GM23338 (cell line): ENCODE data around the gene UHRF1. TPM values are rescaled to one million over a fixed set of nuclear protein-coding genes. Genes with fewer than 3 reads are reported as not detected.

Source experiments
- ATAC-seq: fragments of 200-7000 bp; cut with Tn5 transposase; 3 replicates; pipeline ENCODE4 v1.9.1; 2020
- DNase-seq: peaks from one replicate; pipeline ENCODE4 v3.0.0-alpha.2; 2015; ENCODE audit warnings: low spot score
- H2AFZ ChIP-seq: fragments of 200-600 bp; sonication (generic); 2 replicates; pipeline ENCODE4 v1.8.0; 2016; ENCODE audit warnings: antibody characterized with exemption, mild to moderate bottlenecking, moderate library complexity
- H3F3A ChIP-seq: fragments of 200-600 bp; sonication (generic); replicated peaks from 2 replicates; pipeline ENCODE4 v1.8.0; 2017; ENCODE audit warnings: antibody characterized with exemption, mixed run types, low read depth
- H3K27ac ChIP-seq: fragments of 200-600 bp; sonication (generic); 2 replicates; pipeline ENCODE4 v1.6.1; 2016; ENCODE audit warnings: low read depth
- H3K27me3 ChIP-seq: fragments of 200-600 bp; sonication (generic); 2 replicates; pipeline ENCODE4 v1.8.0; 2016; ENCODE audit warnings: mild to moderate bottlenecking, mixed run types, moderate library complexity; ENCODE audit not compliant: insufficient read depth
- H3K36me3 ChIP-seq: fragments of 200-600 bp; sonication (generic); 2 replicates; pipeline ENCODE4 v1.8.0; 2016; ENCODE audit warnings: mild to moderate bottlenecking; ENCODE audit not compliant: insufficient read depth
- H3K4me1 ChIP-seq: fragments of 200-600 bp; sonication (generic); 2 replicates; pipeline ENCODE4 v1.8.0; 2016; ENCODE audit warnings: mild to moderate bottlenecking, moderate library complexity; ENCODE audit not compliant: insufficient read depth
- H3K4me2 ChIP-seq: fragments of 200-600 bp; sonication (generic); 2 replicates; pipeline ENCODE4 v1.7.1; 2017; ENCODE audit warnings: mixed run types
- H3K4me3 ChIP-seq: fragments of 200-600 bp; sonication (generic); 2 replicates; pipeline ENCODE4 v1.6.1; 2016; ENCODE audit warnings: mixed run types
- H3K79me2 ChIP-seq: fragments of 200-600 bp; sonication (generic); replicated peaks from 2 replicates; pipeline ENCODE4 v1.8.0; 2017; ENCODE audit warnings: mild to moderate bottlenecking; ENCODE audit not compliant: insufficient read depth
- H3K9me2 ChIP-seq: fragments of 200-600 bp; sonication (generic); 2 replicates; pipeline ENCODE4 v1.8.0; 2017; ENCODE audit not compliant: insufficient read depth
- H4K20me1 ChIP-seq: fragments of 200-600 bp; sonication (generic); replicated peaks from 2 replicates; pipeline ENCODE4 v1.8.0; 2017; ENCODE audit warnings: mild to moderate bottlenecking; ENCODE audit not compliant: insufficient read depth
- H3K27ac Mint-ChIP-seq: 2 replicates; pipeline ENCODE4 v1.8.0; 2020; ENCODE audit warnings: inconsistent platforms, mild to moderate bottlenecking, moderate library complexity, mixed read lengths
- H3K27me3 Mint-ChIP-seq: 3 replicates; pipeline ENCODE4 v1.8.0; 2022; ENCODE audit warnings: low read depth, mild to moderate bottlenecking, moderate library complexity, mixed read lengths, inconsistent platforms; ENCODE audit not compliant: insufficient read depth, poor library complexity
- H3K36me3 Mint-ChIP-seq: 3 replicates; pipeline ENCODE4 v1.8.0; 2021; ENCODE audit warnings: low read depth, mild to moderate bottlenecking, inconsistent platforms, moderate library complexity, mixed read lengths
- H3K4me1 Mint-ChIP-seq: 3 replicates; pipeline ENCODE4 v1.8.0; 2020; ENCODE audit warnings: mild to moderate bottlenecking, inconsistent platforms, mixed read lengths
- H3K4me3 Mint-ChIP-seq: 3 replicates; pipeline ENCODE4 v1.8.0; 2021; ENCODE audit warnings: moderate library complexity, mild to moderate bottlenecking, inconsistent platforms, mixed read lengths
- H3K9me3 Mint-ChIP-seq: 3 replicates; pipeline ENCODE4 v1.8.0; 2020; ENCODE audit warnings: moderate library complexity, mild to moderate bottlenecking, inconsistent platforms, mixed read lengths
- CTCF ChIP-seq, 2 experiments: fragments of 200-600 bp in 1 of 2; sonication (generic) in 1 of 2; conservative IDR thresholded peaks; 2 replicates each; pipeline versions ENCODE4 v1.5.1 to v1.6.1; 2016 to 2017; ENCODE audit warnings: antibody characterized with exemption in 2 of 2, low read depth in 2 of 2, mild to moderate bottlenecking in 2 of 2, moderate library complexity in 1 of 2
- EZH2 ChIP-seq: fragments of 200-600 bp; sonication (generic); IDR thresholded peaks from one replicate; pipeline ENCODE4 v1.8.0; 2017; ENCODE audit warnings: antibody characterized with exemption, mild to moderate bottlenecking, low read depth; ENCODE audit not compliant: unreplicated experiment
- EZH2phosphoT487 ChIP-seq: fragments of 200-600 bp; sonication (generic); IDR thresholded peaks from one replicate; pipeline ENCODE4 v1.8.1; 2018; ENCODE audit warnings: antibody characterized with exemption; ENCODE audit not compliant: unreplicated experiment
- POLR2AphosphoS5 ChIP-seq: IDR thresholded peaks from 2 replicates; pipeline ENCODE4 v1.6.1; 2016; ENCODE audit warnings: antibody characterized with exemption, low read depth
- STAT1 ChIP-seq: IDR thresholded peaks from one replicate; pipeline ENCODE4 v1.6.1; 2016; ENCODE audit warnings: antibody characterized with exemption; ENCODE audit not compliant: unreplicated experiment
- ZNF114 ChIP-seq: fragments of 250-450 bp; sonication (Bioruptor Pico); IDR thresholded peaks from 2 replicates; pipeline ENCODE4 v1.5.0; 2020; ENCODE audit warnings: mild to moderate bottlenecking, moderate library complexity
- ZNF331 ChIP-seq: fragments of 250-450 bp; sonication (Bioruptor Pico); IDR thresholded peaks from 2 replicates; pipeline ENCODE4 v1.5.0; 2020; ENCODE audit warnings: low read depth, mild to moderate bottlenecking, moderate library complexity
- ZNF462 ChIP-seq: fragments of 250-450 bp; sonication (Bioruptor Pico); IDR thresholded peaks from 2 replicates; pipeline ENCODE4 v1.5.0; 2020; ENCODE audit warnings: mild to moderate bottlenecking, moderate library complexity
- polyA plus RNA-seq: library from polyadenylated mRNA; unstranded; fragments of >200 nt; fragmentation: Nextera tagmentation; extraction: Ambion mirVana; gene quantifications from 2 replicates; pipeline ENCODE4 v1.2.1, GENCODE V29; 2016
- total RNA-seq: library from RNA; depleted of rRNA; stranded (reverse); fragments of >200 nt; shearing (Covaris generic); gene quantifications from 2 replicates; pipeline ENCODE4 v1.2.3, GENCODE V29; 2014

The UHRF1 gene
- total and polyA plus RNA-seq, 2 experiments from 2014 or later: 20.3 to 45.7 TPM

DNA sequence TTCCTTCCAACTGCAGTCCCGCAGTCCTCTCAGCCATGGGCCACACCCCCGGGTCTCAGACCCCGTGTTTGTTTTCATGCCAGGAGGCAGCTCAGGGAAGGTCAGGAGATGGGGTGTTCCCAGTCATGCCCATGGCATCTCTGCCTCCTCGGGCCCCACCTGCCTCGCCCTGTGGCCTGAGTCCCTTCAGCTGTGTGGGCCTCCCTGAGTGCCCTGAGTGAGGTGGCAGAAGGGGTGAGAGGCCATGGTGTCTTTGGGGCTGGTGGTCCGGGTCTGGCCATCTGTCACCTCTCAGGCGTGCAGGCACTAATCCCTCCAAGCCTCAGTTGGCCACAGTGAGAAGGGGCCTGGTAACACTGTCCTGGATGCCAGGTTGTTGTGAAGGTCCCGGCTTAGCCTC is 48.7 kb downstream of the UHRF1 start:
- ATAC-seq (no peak), DNase-seq (no peak)
- H3K4me1 Mint-ChIP-seq: peaks cover 3% of the 10 kb centered on the region; the same call in 1 of the 3 replicates
- Histone ChIP-seq H3K4me2 (no peak overlapping the region), H2AFZ (no peak overlapping the region), H3K36me3 (no peaks in the 10 kb centered on the region; the same call in 1 of the 2 replicates), H3K4me3 (no peak overlapping the region), H3K4me1 (no peaks in the 10 kb centered on the region), H3F3A (no peaks in the 10 kb centered on the region), H3K27me3 (no peaks in the 10 kb centered on the region), H3K27ac (no peak overlapping the region), H3K79me2 (no peaks in the 10 kb centered on the region), H3K9me2 (no peaks in the 10 kb centered on the region), H4K20me1 (peaks cover 8% of the 10 kb centered on the region)
- TF ChIP-seq ZNF114 (CRISPR knock-in tag): no peak
- TF ChIP-seq ZNF331 (CRISPR knock-in tag): no peak
- H3K27me3 Mint-ChIP-seq: peaks cover 13% of the 10 kb centered on the region
- H3K27ac Mint-ChIP-seq: no peak overlapping the region
- H3K9me3 Mint-ChIP-seq: no peaks in the 10 kb centered on the region; the same call in 2 of the 3 replicates
- no peak overlapping the region for H3K4me3 Mint-ChIP-seq
- peaks cover 62% of the 10 kb centered on the region for H3K36me3 Mint-ChIP-seq

DNA sequence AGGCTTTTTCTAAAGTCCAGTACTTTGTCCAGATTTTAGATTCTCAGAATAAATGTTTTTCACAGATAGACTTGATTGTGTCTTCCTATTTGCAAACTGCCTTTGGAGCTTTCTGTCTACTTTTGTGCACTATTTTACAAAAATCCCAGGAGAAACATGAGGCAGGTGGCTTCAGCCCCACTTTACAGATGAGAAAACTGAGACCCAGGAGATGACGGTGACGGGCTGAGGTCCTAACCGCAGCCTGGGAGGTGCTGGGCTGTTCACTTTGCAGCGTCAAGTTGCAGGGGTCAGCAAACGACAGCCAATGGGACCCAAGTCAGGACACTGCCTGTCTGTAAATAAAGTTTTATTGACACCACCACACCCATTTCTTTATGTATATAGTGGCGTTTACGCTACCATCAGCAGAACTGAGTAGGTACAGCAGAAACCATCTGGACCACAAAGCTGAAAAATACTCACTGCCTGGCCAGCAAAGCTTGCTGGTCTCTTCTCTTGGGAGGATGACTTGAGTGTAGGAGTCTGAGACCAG is 52.9 kb downstream of the UHRF1 start:
- Mint-ChIP-seq H3K27ac (no peak overlapping the region), H3K36me3 (peaks cover 48% of the 10 kb centered on the region)
- ATAC-seq: no peak

More for the DNA sequence above, 52.9 kb downstream of the UHRF1 start:
- Histone ChIP-seq H2AFZ (no peak overlapping the region), H3K4me2 (no peak overlapping the region), H3K4me1 (no peaks in the 10 kb centered on the region), H3K4me3 (no peak overlapping the region), H4K20me1 (peaks cover 10% of the 10 kb centered on the region), H3K9me2 (no peaks in the 10 kb centered on the region), H3K36me3 (no peaks in the 10 kb centered on the region; the same call in 1 of the 2 replicates), H3K27me3 (no peaks in the 10 kb centered on the region), H3K79me2 (no peaks in the 10 kb centered on the region), H3K27ac (no peak overlapping the region), H3F3A (no peaks in the 10 kb centered on the region)
- TF ChIP-seq EZH2phosphoT487 (no peak), ZNF462 (CRISPR knock-in tag) (no peak), POLR2AphosphoS5 (no peak), EZH2 (no peak), STAT1 (no peak), CTCF (conservative IDR thresholded peaks at IDR 0.05; ENCODE audit: low read depth in 2 of 2) (no peak)
- no peak overlapping the region for H3K4me3 Mint-ChIP-seq
- no peak for DNase-seq
- H3K9me3 Mint-ChIP-seq: no peaks in the 10 kb centered on the region
- H3K27me3 Mint-ChIP-seq: peaks cover 7% of the 10 kb centered on the region
- peaks cover 2% of the 10 kb centered on the region; the same call in 2 of the 3 replicates for H3K4me1 Mint-ChIP-seq
